Measurements from ENCODE around the gene CFAP97D1.

The CFAP97D1 gene

GRCh38 chr17:43800736-43801135 is 20.5 kb downstream of the CFAP97D1 start:
- DNase-seq: no peak

DNA sequence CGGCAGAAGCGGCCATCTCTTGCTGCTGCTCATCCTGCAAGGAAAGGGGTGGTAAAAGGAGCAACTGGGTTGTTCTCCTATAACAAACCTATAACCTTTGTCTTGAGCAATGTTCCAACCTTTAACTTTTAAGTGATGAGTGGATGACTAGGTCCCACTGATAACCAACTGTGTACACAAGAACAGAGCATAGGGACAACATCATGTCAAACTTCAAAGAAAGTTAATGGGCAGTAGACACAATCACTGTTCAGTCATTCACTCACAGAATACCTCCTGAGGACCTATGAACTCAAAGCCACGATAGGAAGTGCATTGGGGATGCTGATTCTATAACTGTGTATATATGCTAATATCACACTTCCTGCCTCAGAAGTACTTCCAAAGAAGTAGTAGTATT is 21.6 kb downstream of the CFAP97D1 start:
- no peak for DNase-seq

DNA sequence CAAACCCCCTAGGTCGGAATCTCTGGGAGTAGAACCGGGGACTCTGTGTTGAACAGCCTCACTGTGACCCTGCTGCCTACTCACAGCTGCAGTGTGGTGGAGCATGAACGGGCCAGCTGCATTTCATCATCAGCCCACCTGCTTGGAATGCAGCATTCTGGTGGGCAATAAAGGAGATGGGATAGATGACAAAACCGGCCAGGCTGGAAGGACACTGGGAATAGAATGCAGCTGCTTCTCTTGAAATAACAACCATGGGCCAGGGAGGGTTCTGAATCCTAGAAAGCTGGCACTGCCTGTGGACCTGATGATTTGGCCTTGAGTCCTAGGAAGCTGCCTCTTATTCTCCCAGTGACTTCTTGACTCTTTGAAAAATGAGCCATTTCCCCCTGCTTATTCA is 23.5 kb downstream of the CFAP97D1 start:
- no peak for DNase-seq

DNA sequence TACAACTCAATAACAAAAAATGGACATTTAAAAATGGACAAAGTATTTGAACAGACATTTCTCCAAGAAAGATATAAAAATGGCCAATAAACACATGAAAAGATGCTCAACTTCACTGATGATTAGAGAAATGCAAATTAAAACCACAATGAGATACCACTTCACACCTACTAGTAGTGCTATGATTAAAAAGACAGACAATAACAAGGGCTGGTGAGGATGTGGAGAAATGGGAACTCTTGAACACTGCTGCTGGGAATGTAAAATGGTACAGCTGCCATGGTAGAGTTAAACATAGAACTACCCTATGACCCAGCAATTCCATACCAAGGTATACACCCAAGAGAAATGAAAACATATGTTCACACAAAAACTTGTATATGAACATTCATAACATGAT is 24.9 kb downstream of the CFAP97D1 start:
- no peak for DNase-seq

DNA sequence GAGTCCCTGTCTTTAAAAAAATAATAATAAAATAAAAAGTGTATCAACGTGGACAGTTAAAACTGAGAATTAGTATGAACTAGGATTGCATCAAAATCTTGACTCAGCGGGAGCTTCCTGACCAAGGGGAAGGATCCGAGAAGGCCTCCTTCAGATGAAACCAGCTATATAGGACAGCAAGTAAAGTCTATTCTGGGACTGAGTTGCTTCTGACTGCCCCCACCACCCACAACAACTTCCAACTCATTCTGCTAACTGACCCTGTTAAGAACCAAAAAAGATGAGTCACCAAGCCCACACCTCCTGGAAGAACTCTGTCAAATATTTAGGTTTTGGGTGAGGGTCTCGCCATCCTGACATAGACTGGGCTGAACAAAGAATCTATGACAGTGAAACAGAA is 27.8 kb downstream of the CFAP97D1 start:
- no peak for DNase-seq

- no peak for DNase-seq
Measured at GRCh38 chr17:43809121-43809520, 28.9 kb downstream of the CFAP97D1 start.

- DNase-seq: no peak
Measured at GRCh38 chr17:43810226-43810715, 30.0 kb downstream of the CFAP97D1 start.

GRCh38 chr17:43810823-43811222 is 30.6 kb downstream of the CFAP97D1 start:
- DNase-seq: no peak

GRCh38 chr17:43812396-43813265 is 32.4 kb downstream of the CFAP97D1 start:
- no peak for DNase-seq

GRCh38 chr17:43813386-43813785 is 33.2 kb downstream of the CFAP97D1 start:
- DNase-seq: no peak

DNA sequence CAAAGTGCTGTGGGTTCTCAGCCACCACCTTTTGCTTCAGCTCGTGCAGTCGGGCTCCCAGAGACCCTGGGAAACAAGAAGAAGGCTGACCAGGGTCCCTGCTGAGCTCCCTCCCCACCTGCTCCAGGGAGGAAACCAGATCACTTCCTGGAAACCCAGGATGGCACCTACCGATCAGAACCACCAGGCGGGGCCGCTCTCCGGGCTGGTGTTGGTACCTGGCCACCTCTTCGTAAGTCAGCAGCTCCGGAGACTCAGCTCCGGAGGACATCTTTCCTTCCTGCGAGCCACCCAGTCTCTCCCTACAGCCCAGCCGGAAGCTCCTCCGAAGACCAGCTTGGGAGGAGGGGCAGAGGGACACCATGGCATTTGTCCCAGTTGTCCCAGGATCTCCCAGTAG is 33.8 kb downstream of the CFAP97D1 start:
- no peak for DNase-seq

DNA sequence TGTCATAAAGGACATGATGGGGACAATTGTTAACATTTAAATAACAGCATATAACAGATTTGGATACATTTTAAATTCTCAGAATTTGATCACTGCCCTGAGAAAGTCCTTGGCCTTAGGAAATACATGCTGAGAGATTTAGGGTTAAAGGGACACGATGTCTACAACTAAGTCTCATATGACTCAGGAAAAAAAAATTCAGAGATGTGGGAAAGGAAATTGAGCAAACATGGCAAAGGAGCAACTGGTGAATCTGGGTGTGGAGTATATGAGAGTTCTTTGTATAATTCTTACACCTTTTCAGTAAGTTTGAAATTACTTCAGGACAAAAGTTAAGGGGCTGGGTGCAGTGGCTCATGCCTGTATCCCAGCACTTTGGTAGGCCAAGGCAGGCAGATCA is 34.5 kb downstream of the CFAP97D1 start:
- DNase-seq: no peak

GRCh38 chr17:43816336-43817320 is 36.4 kb downstream of the CFAP97D1 start:
- no peak for DNase-seq

DNA sequence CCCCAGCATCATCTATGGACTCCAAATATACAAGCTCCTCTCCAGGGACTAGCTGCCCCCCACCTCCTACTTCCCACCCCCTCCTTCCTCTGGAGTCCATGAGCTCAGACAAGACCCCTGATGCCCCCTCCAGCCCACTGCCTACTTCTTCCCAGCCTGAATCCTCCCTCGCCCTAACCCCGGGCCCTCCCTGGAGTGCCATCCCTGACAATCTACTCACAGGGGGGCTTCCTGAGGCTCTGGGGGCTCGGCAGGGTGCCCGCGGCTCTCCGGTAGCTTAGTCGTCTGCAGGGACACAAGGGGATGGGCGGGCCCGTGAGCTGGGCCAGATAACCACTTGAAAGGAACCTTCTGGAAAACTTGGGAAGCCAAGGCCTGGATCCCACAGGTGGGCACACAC is 37.6 kb downstream of the CFAP97D1 start:
- no peak for DNase-seq

DNA sequence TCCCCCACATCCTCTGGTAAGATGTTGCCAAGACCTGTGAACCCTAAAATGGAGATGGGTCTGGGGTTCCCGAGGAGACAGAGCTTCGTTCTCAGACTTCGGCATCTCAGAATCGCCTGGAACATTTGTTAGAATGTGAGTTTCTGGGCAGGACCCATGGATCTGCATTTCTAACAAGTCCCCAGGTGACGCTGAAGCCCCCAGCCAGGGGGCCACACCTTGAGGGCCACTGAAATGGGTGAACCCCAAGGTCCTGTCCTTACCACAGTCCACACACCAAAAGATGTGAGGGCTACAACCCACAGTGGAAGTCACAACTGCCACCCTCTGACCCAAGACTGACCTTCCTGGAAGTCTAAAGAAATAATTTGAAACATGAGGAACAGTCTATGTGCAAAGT is 38.7 kb downstream of the CFAP97D1 start:
- DNase-seq: no peak

- no peak for DNase-seq
Measured at GRCh38 chr17:43820759-43821158, 40.5 kb downstream of the CFAP97D1 start.

GRCh38 chr17:43822570-43823190 is 42.4 kb downstream of the CFAP97D1 start:
- no peak for DNase-seq

DNA sequence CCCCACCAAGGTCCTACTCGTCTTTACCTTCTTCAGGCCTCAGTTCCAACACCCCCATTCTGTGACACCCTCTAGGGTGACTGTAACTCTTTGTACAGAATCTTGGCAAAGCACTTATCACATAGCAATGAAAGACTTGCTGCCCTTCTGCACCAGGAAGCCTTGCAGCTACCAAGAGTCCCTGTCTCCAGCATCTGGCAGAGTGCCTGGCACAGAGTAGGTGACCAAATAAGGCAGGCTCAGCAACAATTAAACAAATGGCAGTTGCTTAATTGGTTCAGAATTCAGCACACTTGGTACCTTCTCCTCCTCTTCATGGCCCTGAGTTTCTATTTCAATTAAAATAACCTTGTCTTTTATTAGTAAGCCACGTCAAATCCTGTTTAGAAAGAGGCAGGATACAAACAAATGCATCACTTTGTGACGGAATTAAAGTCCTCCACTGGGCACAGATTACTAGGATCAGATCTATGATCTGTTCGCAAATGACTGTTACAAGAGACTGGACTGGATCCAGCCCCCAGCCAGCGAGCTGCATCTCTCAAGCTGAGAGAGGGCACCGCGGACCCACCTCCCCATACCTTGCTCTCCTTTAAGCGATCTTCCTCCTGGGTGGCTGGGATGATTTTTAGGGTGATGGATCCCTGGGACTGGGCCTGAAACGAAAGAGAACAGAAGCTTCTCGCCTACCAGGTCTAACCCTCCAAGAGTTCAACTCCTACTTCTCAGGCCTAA is 43.3 kb downstream of the CFAP97D1 start:
- DNase-seq: no peak

DNA sequence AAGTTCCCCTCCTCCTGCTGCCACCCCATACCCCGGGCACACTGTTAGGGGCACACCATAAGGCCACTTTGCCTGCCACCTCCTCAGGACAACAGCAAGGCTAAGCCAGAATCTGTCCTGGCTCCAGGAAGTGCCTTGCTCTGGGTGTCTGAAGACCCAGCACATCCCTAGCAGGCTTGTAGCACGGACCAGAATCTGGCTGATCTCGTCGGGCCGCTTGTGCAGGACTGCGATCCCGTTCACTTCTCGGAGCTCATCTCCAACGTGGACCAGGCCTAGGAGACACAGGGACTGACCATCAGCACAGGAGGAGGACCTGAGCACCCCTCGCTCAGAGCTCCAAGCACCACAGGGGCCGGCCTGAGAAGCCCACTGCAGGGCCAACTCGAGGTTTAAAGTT is 45.3 kb downstream of the CFAP97D1 start:
- no peak for DNase-seq

DNA sequence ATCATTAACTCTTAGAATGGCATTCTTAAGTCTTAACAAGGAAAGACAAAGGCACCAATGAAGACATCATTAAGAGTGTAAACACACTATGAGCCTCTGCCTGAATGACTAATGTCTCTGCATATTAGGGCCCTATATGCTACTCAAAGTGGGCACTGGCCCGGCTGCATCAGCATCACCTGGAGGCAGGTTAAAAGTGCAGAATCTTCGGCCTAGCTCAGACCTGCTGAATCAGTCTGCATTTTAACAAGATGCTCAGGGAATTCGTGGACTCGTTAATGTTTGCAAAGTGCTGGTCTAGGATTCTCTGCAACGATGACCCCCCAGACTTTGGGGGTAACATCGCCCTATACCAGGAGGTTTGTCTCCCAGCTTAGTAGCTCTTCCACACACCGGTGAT is 46.0 kb downstream of the CFAP97D1 start:
- no peak for DNase-seq

DNA sequence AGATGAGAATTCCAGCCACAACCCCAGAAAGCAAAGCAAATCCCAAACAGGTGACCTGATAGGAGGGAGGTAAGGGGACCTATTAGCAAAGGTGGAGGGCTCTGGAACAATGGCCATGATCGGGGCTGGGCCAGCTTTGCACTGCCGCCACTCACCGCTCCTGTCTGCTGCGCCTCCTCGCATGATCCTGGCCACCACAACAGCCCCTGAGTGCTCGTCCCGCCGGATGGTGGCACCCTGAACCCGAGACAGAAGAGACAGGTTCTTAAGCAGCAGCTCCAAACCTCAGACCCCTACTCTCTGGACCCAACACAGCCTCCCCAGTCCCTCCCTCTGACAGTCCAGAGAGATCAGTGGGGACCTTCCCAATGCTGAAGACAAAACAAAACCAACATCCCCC is 47.4 kb downstream of the CFAP97D1 start:
- no peak for DNase-seq

DNA sequence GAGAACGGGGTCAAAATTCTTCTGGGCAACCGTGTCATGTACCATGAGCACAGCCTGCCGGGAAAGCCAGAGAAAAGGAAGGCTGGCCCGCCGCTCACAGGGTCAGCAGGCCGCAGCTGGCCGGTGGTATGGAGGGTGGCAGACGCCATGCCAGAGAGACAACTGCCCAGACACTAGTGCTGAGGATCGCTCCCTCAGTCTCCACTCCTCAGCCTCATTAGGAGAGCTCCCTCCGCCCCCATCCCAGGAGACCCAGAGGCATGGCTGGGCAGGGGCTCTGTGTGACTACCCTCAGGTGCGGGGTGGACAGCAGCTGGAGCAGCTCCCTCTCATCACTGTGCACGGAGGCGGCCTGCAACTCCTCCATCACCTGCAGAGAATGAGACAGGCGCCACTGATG is 49.5 kb downstream of the CFAP97D1 start:
- DNase-seq: no peak

Measured in stimulated activated CD4-positive, alpha-beta T cell treated with anti-CD3 and anti-CD28 coated beads, Interleukin-4, amount 100 ng/mL, for 4 hours (primary cell).